ENCODE measurements around the gene CLEC9A.

CLEC9A gene

GRCh38 chr12:10030446-10030845, at the start of gene CLEC9A:
Gene CLEC9A (plus strand): TSS chr12:10030682. CDS start chr12:10052688, 22,006 bp downstream.
- H3K4me3 ChIP-seq (ENCODE audit: control insufficient read depth, low read depth, low read length) = no peak within 1 kb of the TSS
- DNase-seq (ENCODE audit: low read depth) = no peak
- TF ChIP-seq CTCF (conservative IDR thresholded peaks at IDR 0.05; ENCODE audit: control insufficient read depth, insufficient read depth, low read depth, low read length) = no peak

- DNase-seq (ENCODE audit: low read depth) = no peak
- TF ChIP-seq CTCF (conservative IDR thresholded peaks at IDR 0.05; ENCODE audit: control insufficient read depth, insufficient read depth, low read depth, low read length) = no peak
- no peak overlapping the region for H3K4me3 ChIP-seq (ENCODE audit: control insufficient read depth, low read depth, low read length)
Observed at GRCh38 chr12:9991876-9992275, 38.6 kb upstream of the CLEC9A start.

GRCh38 chr12:9992296-9992695, 38.2 kb upstream of the CLEC9A start:
- DNase-seq (ENCODE audit: low read depth) = no peak
- no peak overlapping the region for H3K4me3 ChIP-seq (ENCODE audit: control insufficient read depth, low read depth, low read length)
- no peak for TF ChIP-seq CTCF (conservative IDR thresholded peaks at IDR 0.05; ENCODE audit: control insufficient read depth, insufficient read depth, low read depth, low read length)

GRCh38 chr12:9999016-9999415, 31.5 kb upstream of the CLEC9A start, which contains the start of gene CLEC1B:
Gene CLEC1B (minus strand): TSS chr12:9999121. CDS start chr12:9999100, 21 bp downstream.
- no peak within 1 kb of the TSS for H3K4me3 ChIP-seq (ENCODE audit: control insufficient read depth, low read depth, low read length)
- no peak for TF ChIP-seq CTCF (conservative IDR thresholded peaks at IDR 0.05; ENCODE audit: control insufficient read depth, insufficient read depth, low read depth, low read length)
- no peak for DNase-seq (ENCODE audit: low read depth)

GRCh38 chr12:10001171-10001776, 29.2 kb upstream of the CLEC9A start:
- no peak overlapping the region for H3K4me3 ChIP-seq (ENCODE audit: control insufficient read depth, low read depth, low read length)
- no peak for TF ChIP-seq CTCF (conservative IDR thresholded peaks at IDR 0.05; ENCODE audit: control insufficient read depth, insufficient read depth, low read depth, low read length)
- no peak for DNase-seq (ENCODE audit: low read depth)

- H3K4me3 ChIP-seq (ENCODE audit: control insufficient read depth, low read depth, low read length) = no peak overlapping the region
- no peak for DNase-seq (ENCODE audit: low read depth)
Observed at GRCh38 chr12:10012630-10013330, 17.7 kb upstream of the CLEC9A start.

More at GRCh38 chr12:10012630-10013330, 17.7 kb upstream of the CLEC9A start:
- TF ChIP-seq CTCF (conservative IDR thresholded peaks at IDR 0.05; ENCODE audit: control insufficient read depth, insufficient read depth, low read depth, low read length) = no peak

Data from fibroblast of mammary gland (primary cell).